Upper lobe of left lung (tissue), 4 donors: ENCODE results near the gene HOMER2.

Experiments
- CTCF ChIP-seq, 6 experiments: fragments of 450-650 bp in 4 of 6; fragments of 200-600 bp in 2 of 6; sonication (generic) in 2 of 6; IDR thresholded peaks; one replicate each; pipeline ENCODE4 v1.5.1; 2016 to 2019; ENCODE audit warnings: antibody characterized with exemption in 6 of 6
- EP300 ChIP-seq, 4 donors: sonication (generic); formaldehyde crosslinking; IDR thresholded peaks; one replicate each; pipeline ENCODE4 v1.5.1; 2017; ENCODE audit warnings: antibody characterized with exemption in 4 of 4, control low read depth in 2 of 4
- POLR2A ChIP-seq, 4 donors: fragments of 450-650 bp; IDR thresholded peaks; one replicate each; pipeline ENCODE4 v1.5.1; 2016 to 2017; ENCODE audit warnings: antibody characterized with exemption in 4 of 4, mild to moderate bottlenecking in 2 of 4
- POLR2AphosphoS5 ChIP-seq, 2 donors: sonication (generic); formaldehyde crosslinking; IDR thresholded peaks; one replicate each; pipeline ENCODE4 v1.5.1; 2017; ENCODE audit warnings: antibody characterized with exemption in 2 of 2

- TF ChIP-seq CTCF (IDR thresholded peaks at IDR 0.05) (no peak), POLR2A (IDR thresholded peaks at IDR 0.05) (no peak), POLR2AphosphoS5 (IDR thresholded peaks at IDR 0.05) (no peak), EP300 (IDR thresholded peaks at IDR 0.05) (no peak)
These were observed 27.2 kb upstream of the HOMER2 start for GRCh38 chr15:82979726-82980125.
